HepG2 (cell line): ENCODE data around the gene NACC2. TPM values are rescaled to one million over a fixed set of nuclear protein-coding genes. Genes with fewer than 3 reads are reported as not detected.

Experiments
- ATF1 ChIP-seq: IDR thresholded peaks from 2 replicates; pipeline ENCODE4 v1.6.1; 2016; ENCODE audit warnings: mild to moderate bottlenecking, control low read depth
- ERF ChIP-seq: IDR thresholded peaks from 2 replicates; pipeline ENCODE4 v1.6.1; 2018; ENCODE audit warnings: missing biosample characterization, missing genetic modification reagents
- FOXJ3 ChIP-seq: sonication (generic); formaldehyde crosslinking; IDR thresholded peaks from 2 replicates; pipeline ENCODE4 v1.4.0; 2020; ENCODE audit warnings: missing genetic modification reagents, mild to moderate bottlenecking, borderline replicate concordance
- GABPB1 ChIP-seq: IDR thresholded peaks from 2 replicates; pipeline ENCODE4 v1.6.1; 2016; ENCODE audit warnings: mild to moderate bottlenecking, missing genetic modification reagents, moderate library complexity, missing compliant biosample characterization
- KLF9 ChIP-seq: IDR thresholded peaks from 2 replicates; pipeline ENCODE4 v1.6.1; 2016; ENCODE audit warnings: low read depth
- MAF1 ChIP-seq: sonication (generic); formaldehyde crosslinking; IDR thresholded peaks from 2 replicates; pipeline ENCODE4 v1.5.0; 2020; ENCODE audit warnings: missing genetic modification reagents, borderline replicate concordance
- MTF1 ChIP-seq: sonication (generic); formaldehyde crosslinking; IDR thresholded peaks from 2 replicates; pipeline ENCODE4 v1.5.0; 2020; ENCODE audit warnings: missing genetic modification reagents
- SP4 ChIP-seq: sonication (generic); formaldehyde crosslinking; IDR thresholded peaks from 2 replicates; pipeline ENCODE4 v1.8.1; 2023; ENCODE audit warnings: mild to moderate bottlenecking, missing genetic modification reagents
- ZBTB7A ChIP-seq: sonication (generic); formaldehyde crosslinking; IDR thresholded peaks from 2 replicates; pipeline ENCODE4 v1.8.0; 2022; ENCODE audit warnings: mild to moderate bottlenecking, missing genetic modification reagents
- ZFP36L2 ChIP-seq: sonication (generic); formaldehyde crosslinking; IDR thresholded peaks from 2 replicates; pipeline ENCODE4 v1.4.0; 2020; ENCODE audit warnings: missing genetic modification reagents
- ZNF331 ChIP-seq: sonication (generic); formaldehyde crosslinking; IDR thresholded peaks from 2 replicates; pipeline ENCODE4 v1.4.0; 2020; ENCODE audit warnings: missing genetic modification reagents
- ZNF782 ChIP-seq: sonication (generic); formaldehyde crosslinking; IDR thresholded peaks from 2 replicates; pipeline ENCODE4 v1.4.0; 2020; ENCODE audit warnings: missing genetic modification reagents, mild to moderate bottlenecking, borderline replicate concordance
- ZNF883 ChIP-seq: sonication (generic); formaldehyde crosslinking; IDR thresholded peaks from 2 replicates; pipeline ENCODE4 v1.5.1; 2020; ENCODE audit warnings: mild to moderate bottlenecking, missing genetic modification reagents; ENCODE audit errors: not compliant biosample characterization
- polyA plus RNA-seq, 8 experiments: library from polyadenylated mRNA; depleted of rRNA in 3 of 8; stranded (reverse) in 7 of 8; unstranded in 1 of 8; fragments of >200 nt; fragmentation: Illumina TruSeq in 4 of 8; extraction: Trizol in 4 of 8; gene quantifications; 2 replicates each; pipeline versions ENCODE4 v1.2.1 to v1.2.3, GENCODE V29; 2011 to 2016; ENCODE audit warnings: low read depth in 4 of 8, missing spikeins in 1 of 8, mixed read lengths in 1 of 8; ENCODE audit not compliant: insufficient read depth in 1 of 8
- total RNA-seq, 5 experiments: library from RNA; depleted of rRNA; stranded (reverse); fragments of >200 nt; fragmentation: Illumina TruSeq; extraction: Trizol; gene quantifications; 2 replicates each; pipeline ENCODE4 v1.2.3, GENCODE V29; 2016; ENCODE audit warnings: low read depth in 1 of 5
- TF ChIP-seq, protein P1 (sequence below), 2 experiments: sonication (generic) in 1 of 2; formaldehyde crosslinking in 1 of 2; IDR thresholded peaks; 2 replicates each; pipeline versions ENCODE4 v1.6.1 to v1.9.0; 2014 to 2022; ENCODE audit warnings: antibody characterized with exemption in 1 of 2, borderline replicate concordance in 1 of 2, inconsistent platforms in 1 of 2, low read depth in 1 of 2, missing genetic modification reagents in 1 of 2
- TF ChIP-seq, protein P2 (sequence below): sonication (generic); formaldehyde crosslinking; IDR thresholded peaks from 2 replicates; pipeline ENCODE4 v1.9.0; 2021; ENCODE audit warnings: missing genetic modification reagents, mild to moderate bottlenecking, borderline replicate concordance
- TF ChIP-seq, protein P3 (sequence below): IDR thresholded peaks from 2 replicates; pipeline ENCODE4 v1.6.1; 2012; ENCODE audit warnings: inconsistent platforms
- TF ChIP-seq, protein P4 (sequence below): IDR thresholded peaks from 2 replicates; pipeline ENCODE4 v1.6.1; 2016; ENCODE audit warnings: mild to moderate bottlenecking, missing biosample characterization, missing genetic modification reagents
- TF ChIP-seq, protein P5 (sequence below): sonication (generic); formaldehyde crosslinking; IDR thresholded peaks from 2 replicates; pipeline ENCODE4 v1.5.0; 2020; ENCODE audit warnings: mild to moderate bottlenecking, low read depth, missing genetic modification reagents, borderline replicate concordance
- TF ChIP-seq, protein P6 (sequence below): sonication (generic); formaldehyde crosslinking; IDR thresholded peaks from 2 replicates; pipeline ENCODE4 v1.8.0; 2022; ENCODE audit warnings: low read depth, missing genetic modification reagents

Gene NACC2
- total and polyA plus RNA-seq, 2 of the 13 experiments (the other 11 are each of a cell fraction or from before 2014, with no cell fraction given), result 5.9 to 12.3 TPM

DNA sequence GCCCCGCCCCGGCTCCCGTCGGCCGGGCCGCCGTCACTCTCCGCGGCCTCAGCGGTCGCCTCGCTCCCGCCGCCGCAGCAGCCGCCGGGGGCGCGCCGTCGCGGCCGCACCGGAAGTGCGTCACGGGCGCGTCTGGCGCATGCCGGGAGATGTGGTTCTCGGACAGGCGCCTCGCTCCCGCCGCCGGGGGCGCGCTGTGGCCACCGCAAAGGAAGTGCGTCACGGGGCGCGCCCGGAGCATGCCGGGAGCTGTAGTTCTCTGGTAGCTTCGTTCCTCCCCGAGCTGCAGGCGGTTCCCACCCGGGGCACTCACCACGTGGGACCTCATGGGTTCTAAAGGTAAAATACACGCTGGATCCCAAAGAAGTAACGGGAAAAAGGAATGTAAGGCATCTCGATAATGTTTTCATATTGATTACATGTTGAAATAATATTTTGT is 133.8 kb downstream of the NACC2 start, which contains the start of gene UBAC1 (continued):
- TF ChIP-seq, protein P1, sequence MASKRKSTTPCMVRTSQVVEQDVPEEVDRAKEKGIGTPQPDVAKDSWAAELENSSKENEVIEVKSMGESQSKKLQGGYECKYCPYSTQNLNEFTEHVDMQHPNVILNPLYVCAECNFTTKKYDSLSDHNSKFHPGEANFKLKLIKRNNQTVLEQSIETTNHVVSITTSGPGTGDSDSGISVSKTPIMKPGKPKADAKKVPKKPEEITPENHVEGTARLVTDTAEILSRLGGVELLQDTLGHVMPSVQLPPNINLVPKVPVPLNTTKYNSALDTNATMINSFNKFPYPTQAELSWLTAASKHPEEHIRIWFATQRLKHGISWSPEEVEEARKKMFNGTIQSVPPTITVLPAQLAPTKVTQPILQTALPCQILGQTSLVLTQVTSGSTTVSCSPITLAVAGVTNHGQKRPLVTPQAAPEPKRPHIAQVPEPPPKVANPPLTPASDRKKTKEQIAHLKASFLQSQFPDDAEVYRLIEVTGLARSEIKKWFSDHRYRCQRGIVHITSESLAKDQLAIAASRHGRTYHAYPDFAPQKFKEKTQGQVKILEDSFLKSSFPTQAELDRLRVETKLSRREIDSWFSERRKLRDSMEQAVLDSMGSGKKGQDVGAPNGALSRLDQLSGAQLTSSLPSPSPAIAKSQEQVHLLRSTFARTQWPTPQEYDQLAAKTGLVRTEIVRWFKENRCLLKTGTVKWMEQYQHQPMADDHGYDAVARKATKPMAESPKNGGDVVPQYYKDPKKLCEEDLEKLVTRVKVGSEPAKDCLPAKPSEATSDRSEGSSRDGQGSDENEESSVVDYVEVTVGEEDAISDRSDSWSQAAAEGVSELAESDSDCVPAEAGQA (IDR thresholded peaks at IDR 0.05; ENCODE audit: low read depth), result peak; percentile 55; the same call in 1 of the 2 replicates
- TF ChIP-seq, protein P1 (CRISPR knock-in tag; IDR thresholded peaks at IDR 0.05; ENCODE audit: borderline replicate concordance), result no peak
- TF ChIP-seq, protein P2, sequence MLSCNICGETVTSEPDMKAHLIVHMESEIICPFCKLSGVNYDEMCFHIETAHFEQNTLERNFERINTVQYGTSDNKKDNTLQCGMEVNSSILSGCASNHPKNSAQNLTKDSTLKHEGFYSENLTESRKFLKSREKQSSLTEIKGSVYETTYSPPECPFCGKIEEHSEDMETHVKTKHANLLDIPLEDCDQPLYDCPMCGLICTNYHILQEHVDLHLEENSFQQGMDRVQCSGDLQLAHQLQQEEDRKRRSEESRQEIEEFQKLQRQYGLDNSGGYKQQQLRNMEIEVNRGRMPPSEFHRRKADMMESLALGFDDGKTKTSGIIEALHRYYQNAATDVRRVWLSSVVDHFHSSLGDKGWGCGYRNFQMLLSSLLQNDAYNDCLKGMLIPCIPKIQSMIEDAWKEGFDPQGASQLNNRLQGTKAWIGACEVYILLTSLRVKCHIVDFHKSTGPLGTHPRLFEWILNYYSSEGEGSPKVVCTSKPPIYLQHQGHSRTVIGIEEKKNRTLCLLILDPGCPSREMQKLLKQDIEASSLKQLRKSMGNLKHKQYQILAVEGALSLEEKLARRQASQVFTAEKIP (CRISPR knock-in tag), result no peak
- TF ChIP-seq GABPB1 (CRISPR knock-in tag) (peak; percentile 96), FOXJ3 (CRISPR knock-in tag) (no peak), SP4 (0 out of 2 replicates have a peak, but pooled peaks have one; percentile 10), MAF1 (peak; percentile 30; the same call in 1 of the 2 replicates), KLF9 (CRISPR knock-in tag) (peak; percentile 51; the same call in 1 of the 2 replicates), ERF (CRISPR knock-in tag) (peak; percentile 66; the same call in 1 of the 2 replicates), ZFP36L2 (CRISPR knock-in tag) (no peak), ZBTB7A (CRISPR knock-in tag) (no peak), ZNF883 (CRISPR knock-in tag) (no peak), ATF1 (CRISPR knock-in tag) (peak; percentile 93), ZNF331 (CRISPR knock-in tag) (no peak), ZNF782 (CRISPR knock-in tag) (no peak), MTF1 (CRISPR knock-in tag) (no peak)
- TF ChIP-seq, protein P3, sequence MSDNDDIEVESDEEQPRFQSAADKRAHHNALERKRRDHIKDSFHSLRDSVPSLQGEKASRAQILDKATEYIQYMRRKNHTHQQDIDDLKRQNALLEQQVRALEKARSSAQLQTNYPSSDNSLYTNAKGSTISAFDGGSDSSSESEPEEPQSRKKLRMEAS, result peak; percentile 70
- TF ChIP-seq, protein P4, sequence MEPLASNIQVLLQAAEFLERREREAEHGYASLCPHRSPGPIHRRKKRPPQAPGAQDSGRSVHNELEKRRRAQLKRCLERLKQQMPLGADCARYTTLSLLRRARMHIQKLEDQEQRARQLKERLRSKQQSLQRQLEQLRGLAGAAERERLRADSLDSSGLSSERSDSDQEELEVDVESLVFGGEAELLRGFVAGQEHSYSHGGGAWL, result 0 out of 2 replicates have a peak, but pooled peaks have one; percentile 6
- TF ChIP-seq, protein P5, sequence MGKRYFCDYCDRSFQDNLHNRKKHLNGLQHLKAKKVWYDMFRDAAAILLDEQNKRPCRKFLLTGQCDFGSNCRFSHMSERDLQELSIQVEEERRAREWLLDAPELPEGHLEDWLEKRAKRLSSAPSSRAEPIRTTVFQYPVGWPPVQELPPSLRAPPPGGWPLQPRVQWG, result no peak
- TF ChIP-seq, protein P6, sequence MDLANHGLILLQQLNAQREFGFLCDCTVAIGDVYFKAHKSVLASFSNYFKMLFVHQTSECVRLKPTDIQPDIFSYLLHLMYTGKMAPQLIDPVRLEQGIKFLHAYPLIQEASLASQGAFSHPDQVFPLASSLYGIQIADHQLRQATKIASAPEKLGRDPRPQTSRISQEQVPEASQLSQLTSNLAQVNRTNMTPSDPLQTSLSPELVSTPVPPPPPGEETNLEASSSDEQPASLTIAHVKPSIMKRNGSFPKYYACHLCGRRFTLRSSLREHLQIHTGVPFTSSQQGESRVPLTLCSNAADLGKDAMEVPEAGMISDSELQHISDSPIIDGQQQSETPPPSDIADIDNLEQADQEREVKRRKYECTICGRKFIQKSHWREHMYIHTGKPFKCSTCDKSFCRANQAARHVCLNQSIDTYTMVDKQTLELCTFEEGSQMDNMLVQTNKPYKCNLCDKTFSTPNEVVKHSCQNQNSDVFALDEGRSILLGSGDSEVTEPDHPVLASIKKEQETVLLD, result peak; percentile 98
